ENCODE data around the gene XPR1.

Gene XPR1

DNA sequence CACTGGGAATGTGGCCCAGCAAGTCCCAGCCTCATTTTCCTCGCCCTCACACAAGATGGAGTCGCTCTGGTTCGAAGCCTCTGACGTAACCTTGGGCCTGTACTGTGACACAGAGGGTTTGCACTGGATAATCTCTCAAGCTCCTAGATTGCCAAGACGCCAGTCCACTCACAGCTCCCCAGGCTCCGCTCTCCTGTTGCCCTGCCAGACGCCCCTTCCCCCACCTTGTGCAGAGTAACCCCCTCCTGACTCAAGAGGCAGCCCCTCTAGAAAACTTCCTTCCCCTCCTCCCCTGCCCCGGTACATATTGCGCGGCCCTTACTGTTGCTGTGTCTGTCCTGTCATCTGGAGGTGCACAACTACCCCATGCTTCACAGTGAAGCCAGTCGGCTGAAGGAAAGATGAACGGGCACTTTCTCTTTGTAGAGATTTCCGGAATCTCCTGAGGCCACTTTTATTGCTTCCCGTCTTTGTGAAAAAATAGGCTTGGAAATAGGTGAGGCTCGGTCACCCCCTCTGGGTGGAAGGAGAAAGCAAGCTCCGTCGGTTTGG lies 279.9 kb downstream of the XPR1 start:
- Histone ChIP-seq H3K79me2 (no peaks in the 10 kb centered on the region), H2AFZ (peak overlapping the region; percentile 85), H3K36me3 (ENCODE audit: control insufficient read depth, insufficient read depth, low read length) (no peaks in the 10 kb centered on the region), H3K27me3 (ENCODE audit: control insufficient read depth, insufficient read depth, low read length) (no peaks in the 10 kb centered on the region), H3K9ac (no peak overlapping the region), H3K4me1 (no peaks in the 10 kb centered on the region), H3K9me3 (ENCODE audit: control insufficient read depth, low read length) (no peaks in the 10 kb centered on the region), H3K4me2 (ENCODE audit: low read length) (peak overlapping the region; percentile 69), H3K27ac (no peak overlapping the region), H3K4me3 (ENCODE audit: low read depth, low read length) (peak overlapping the region; percentile 36)
- TF ChIP-seq, protein P1, sequence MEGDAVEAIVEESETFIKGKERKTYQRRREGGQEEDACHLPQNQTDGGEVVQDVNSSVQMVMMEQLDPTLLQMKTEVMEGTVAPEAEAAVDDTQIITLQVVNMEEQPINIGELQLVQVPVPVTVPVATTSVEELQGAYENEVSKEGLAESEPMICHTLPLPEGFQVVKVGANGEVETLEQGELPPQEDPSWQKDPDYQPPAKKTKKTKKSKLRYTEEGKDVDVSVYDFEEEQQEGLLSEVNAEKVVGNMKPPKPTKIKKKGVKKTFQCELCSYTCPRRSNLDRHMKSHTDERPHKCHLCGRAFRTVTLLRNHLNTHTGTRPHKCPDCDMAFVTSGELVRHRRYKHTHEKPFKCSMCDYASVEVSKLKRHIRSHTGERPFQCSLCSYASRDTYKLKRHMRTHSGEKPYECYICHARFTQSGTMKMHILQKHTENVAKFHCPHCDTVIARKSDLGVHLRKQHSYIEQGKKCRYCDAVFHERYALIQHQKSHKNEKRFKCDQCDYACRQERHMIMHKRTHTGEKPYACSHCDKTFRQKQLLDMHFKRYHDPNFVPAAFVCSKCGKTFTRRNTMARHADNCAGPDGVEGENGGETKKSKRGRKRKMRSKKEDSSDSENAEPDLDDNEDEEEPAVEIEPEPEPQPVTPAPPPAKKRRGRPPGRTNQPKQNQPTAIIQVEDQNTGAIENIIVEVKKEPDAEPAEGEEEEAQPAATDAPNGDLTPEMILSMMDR (IDR thresholded peaks at IDR 0.05) = no peak

GRCh38 chr1:180912211-180912800 lies 280.5 kb downstream of the XPR1 start:
- no peaks in the 10 kb centered on the region for H3K4me1 ChIP-seq
- no peaks in the 10 kb centered on the region for H3K36me3 ChIP-seq (ENCODE audit: control insufficient read depth, insufficient read depth, low read length)
- H3K9me3 ChIP-seq (ENCODE audit: control insufficient read depth, low read length) = no peaks in the 10 kb centered on the region
- peak overlapping the region; percentile 69 for H3K4me2 ChIP-seq (ENCODE audit: low read length)
- H3K79me2 ChIP-seq = no peaks in the 10 kb centered on the region
- H3K4me3 ChIP-seq (ENCODE audit: low read depth, low read length) = peak overlapping the region; percentile 36
- H3K9ac ChIP-seq = no peak overlapping the region
- H2AFZ ChIP-seq = peak overlapping the region; percentile 85
- H3K27me3 ChIP-seq (ENCODE audit: control insufficient read depth, insufficient read depth, low read length) = no peaks in the 10 kb centered on the region
- TF ChIP-seq, protein P1 (IDR thresholded peaks at IDR 0.05) = no peak
- H3K27ac ChIP-seq = no peak overlapping the region

DNA sequence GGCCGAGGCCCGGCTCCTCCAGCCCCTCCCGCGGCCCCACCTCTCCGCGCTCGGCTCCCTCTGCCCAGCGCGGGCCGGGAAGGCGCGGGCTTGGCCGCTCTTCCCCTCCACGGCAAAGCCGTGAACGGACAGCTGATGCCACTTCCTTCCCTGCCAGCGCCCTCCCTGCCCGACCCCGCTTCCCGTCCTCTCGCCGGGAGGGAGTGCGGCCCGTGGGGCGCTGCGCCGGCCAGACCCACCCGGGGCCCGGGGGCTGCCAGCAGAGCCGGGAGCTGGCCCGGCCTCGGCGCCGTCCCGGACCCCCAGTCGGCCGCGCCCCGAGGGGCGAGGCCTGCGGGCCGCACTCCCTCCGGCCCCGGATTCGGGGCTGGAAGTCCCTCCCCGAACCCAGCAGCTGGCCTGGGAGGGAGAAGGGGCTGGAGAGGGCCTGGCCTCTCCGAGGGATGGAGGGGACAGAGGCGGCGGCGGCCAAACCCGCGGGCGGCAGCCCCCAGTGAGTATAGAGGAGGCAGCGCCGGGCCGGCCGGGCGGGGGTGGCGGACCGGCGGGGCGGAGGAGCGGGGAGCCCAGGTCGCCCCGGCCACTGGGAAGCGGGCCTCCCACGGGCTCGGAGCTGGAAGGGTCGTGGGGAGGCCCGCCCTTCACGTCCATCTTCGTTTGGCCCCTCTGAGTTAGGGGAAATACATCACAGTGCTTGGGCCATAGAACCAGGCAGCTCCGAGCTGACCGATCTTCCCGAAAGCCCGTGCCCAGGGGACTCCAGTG lies 281.2 kb downstream of the XPR1 start, which contains the start of gene KIAA1614:
TSS of gene KIAA1614 (plus strand) at position 97 of the 765 bp plus-strand sequence. CDS start at position 444, 347 bp downstream.
- Histone ChIP-seq H3K27ac (no peak within 1 kb of the TSS), H3K4me1 (no peaks in the 10 kb centered on the region), H3K36me3 (ENCODE audit: control insufficient read depth, insufficient read depth, low read length) (no peaks in the 10 kb centered on the region), H3K9me3 (ENCODE audit: control insufficient read depth, low read length) (no peaks in the 10 kb centered on the region), H3K79me2 (no peaks in the 10 kb centered on the region), H3K4me3 (ENCODE audit: low read depth, low read length) (peak within 1 kb of the TSS; percentile 36), H3K4me2 (ENCODE audit: low read length) (peak within 1 kb of the TSS; percentile 69), H3K9ac (no peak within 1 kb of the TSS), H3K27me3 (ENCODE audit: control insufficient read depth, insufficient read depth, low read length) (no peaks in the 10 kb centered on the region), H2AFZ (peak within 1 kb of the TSS; percentile 85)
- TF ChIP-seq, protein P1 (IDR thresholded peaks at IDR 0.05) = no peak

DNA sequence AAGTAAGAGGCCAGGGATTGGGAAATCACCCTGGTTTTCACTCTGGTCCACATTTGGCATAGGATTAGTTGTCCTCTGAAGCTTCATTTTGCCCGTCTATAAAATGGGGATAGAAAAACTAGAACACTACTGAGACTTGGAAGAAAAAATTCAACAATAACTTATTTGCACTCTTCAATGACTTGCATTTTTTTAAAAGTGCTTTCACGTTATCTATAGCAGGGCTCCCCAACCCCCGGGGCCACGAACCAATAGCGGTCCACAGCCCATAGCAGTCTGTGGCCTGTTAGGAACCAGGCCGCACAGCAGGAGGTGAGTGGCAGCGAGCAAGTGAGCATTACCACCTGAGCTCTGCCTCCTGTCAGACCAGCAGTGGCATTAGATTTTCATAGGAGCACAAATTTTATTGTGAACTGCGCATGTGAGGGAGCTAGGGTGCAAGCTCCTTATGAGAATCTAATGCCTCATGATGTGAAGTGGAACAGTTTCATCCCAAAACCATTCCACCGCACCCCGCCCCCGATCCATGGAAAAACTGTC lies 283.7 kb downstream of the XPR1 start:
- no peaks in the 10 kb centered on the region for H3K9me3 ChIP-seq (ENCODE audit: control insufficient read depth, low read length)
- TF ChIP-seq, protein P1 (IDR thresholded peaks at IDR 0.05) = no peak
- no peak overlapping the region for H3K4me2 ChIP-seq (ENCODE audit: low read length)
- H3K9ac ChIP-seq = no peak overlapping the region
- H3K79me2 ChIP-seq = no peaks in the 10 kb centered on the region
- H3K4me3 ChIP-seq (ENCODE audit: low read depth, low read length) = no peak overlapping the region
- H3K27ac ChIP-seq = no peak overlapping the region
- no peaks in the 10 kb centered on the region for H3K4me1 ChIP-seq
- H2AFZ ChIP-seq = no peak overlapping the region
- no peaks in the 10 kb centered on the region for H3K27me3 ChIP-seq (ENCODE audit: control insufficient read depth, insufficient read depth, low read length)
- H3K36me3 ChIP-seq (ENCODE audit: control insufficient read depth, insufficient read depth, low read length) = no peaks in the 10 kb centered on the region
